AG09319 (cell line): ENCODE data around the gene OSBPL1A.
A peak's percentile ranks its signal among the peaks of the same experiment; 100 is the strongest.

Source experiments
- DNase-seq: peaks from one replicate; pipeline ENCODE4 v3.0.0-alpha.2; 2010; ENCODE audit warnings: low read depth; ENCODE audit errors: extremely low read depth
- CTCF ChIP-seq: IDR thresholded peaks from 2 replicates; pipeline ENCODE4 v1.5.1; 2011; ENCODE audit warnings: low read depth, mild to moderate bottlenecking, inconsistent platforms, low read length, moderate library complexity

Gene OSBPL1A

GRCh38 chr18:24128700-24129099 is 268.9 kb downstream of the OSBPL1A start:
- no peak for TF ChIP-seq CTCF
- DNase-seq, result no peak

GRCh38 chr18:24127735-24128134 is 269.9 kb downstream of the OSBPL1A start:
- TF ChIP-seq CTCF, result no peak
- DNase-seq, result no peak

- no peak for TF ChIP-seq CTCF
- DNase-seq, result no peak
Measured at GRCh38 chr18:24126155-24126961, 271.3 kb downstream of the OSBPL1A start.

- no peak for DNase-seq
- no peak for TF ChIP-seq CTCF
Measured at GRCh38 chr18:24121625-24122024, 276.0 kb downstream of the OSBPL1A start.

- DNase-seq, result no peak
- TF ChIP-seq CTCF, result no peak
Measured at GRCh38 chr18:24120676-24121075, 276.9 kb downstream of the OSBPL1A start.

DNA sequence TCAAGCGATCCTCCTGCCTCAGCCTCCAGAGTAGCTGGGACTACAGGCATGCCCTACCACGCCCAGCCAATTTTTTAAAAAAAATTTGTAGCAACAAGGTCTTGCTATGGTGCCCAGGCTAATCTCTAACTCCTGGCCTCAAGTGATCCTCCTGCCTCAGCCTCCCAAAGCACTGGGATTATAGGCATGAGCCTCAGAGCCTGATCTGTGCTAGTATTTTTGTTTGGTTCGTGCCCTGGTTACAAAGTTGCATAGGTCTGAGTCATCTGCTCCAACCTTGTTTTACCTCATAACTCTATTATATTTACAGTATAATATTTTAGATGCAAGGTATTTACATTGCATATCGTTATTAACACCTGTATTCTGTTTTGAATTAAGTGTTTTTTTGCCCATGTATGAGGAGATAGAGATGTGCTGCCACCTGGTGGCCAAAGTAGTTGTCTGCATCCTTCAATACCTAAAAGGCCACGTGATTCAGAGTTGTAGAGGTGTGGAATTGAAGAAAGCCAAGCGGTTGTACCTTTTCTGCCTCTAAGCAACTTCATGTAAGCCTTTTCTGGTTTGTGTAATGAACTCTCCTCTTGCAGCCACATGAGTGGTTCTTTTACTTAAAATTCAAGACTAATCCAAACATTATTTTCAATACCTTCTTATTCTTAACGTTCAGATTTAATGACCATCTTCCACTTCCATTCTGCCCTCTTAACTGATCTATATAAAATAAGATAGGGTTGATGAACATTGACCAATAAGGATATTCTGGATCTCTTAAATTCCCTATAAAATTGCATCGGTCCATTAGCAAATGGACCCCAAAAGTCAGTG is 278.7 kb downstream of the OSBPL1A start:
- peak; percentile 70 for TF ChIP-seq CTCF
- DNase-seq, result peak; percentile 34

GRCh38 chr18:24115628-24116027 is 282.0 kb downstream of the OSBPL1A start:
- no peak for DNase-seq
- no peak for TF ChIP-seq CTCF
